Natural killer cell (primary cell): ENCODE results near the gene BTBD7. TPM values are rescaled to one million over a fixed set of nuclear protein-coding genes. Genes with fewer than 3 reads are reported as not detected.
A peak's percentile ranks its signal among the peaks of the same experiment; 100 is the strongest.

ENCODE experiments used
- ATAC-seq, 3 donors: fragments of 150-1000 bp in 2 of 3; fragments of 200-7000 bp in 1 of 3; cut with Tn5 transposase; 1 replicate in 1 of 3; 2 replicates in 2 of 3; pipeline ENCODE4 v1.10.0; 2021; ENCODE audit warnings: mild to moderate bottlenecking in 2 of 3, moderate library complexity in 2 of 3
- DNase-seq, 2 donors: peaks; one replicate each; pipeline versions ENCODE4 v3.0.0 to v3.0.0-alpha.2; 2013 to 2021; ENCODE audit warnings: mixed read lengths in 1 of 2
- H3K27ac ChIP-seq: one replicate; pipeline ENCODE4 v1.5.1; 2013; ENCODE audit warnings: mild to moderate bottlenecking, low read length
- H3K27me3 ChIP-seq: one replicate; pipeline ENCODE4 v1.6.1; 2013; ENCODE audit warnings: low read length; ENCODE audit not compliant: control insufficient read depth, insufficient read depth
- H3K36me3 ChIP-seq: one replicate; pipeline ENCODE4 v1.6.1; 2013; ENCODE audit warnings: low read length; ENCODE audit not compliant: control insufficient read depth, insufficient read depth
- H3K4me1 ChIP-seq: one replicate; pipeline ENCODE4 v1.6.1; 2013; ENCODE audit warnings: low read length; ENCODE audit not compliant: control insufficient read depth, insufficient read depth
- H3K4me3 ChIP-seq: one replicate; pipeline ENCODE4 v1.5.1; 2013; ENCODE audit warnings: low read length
- H3K9me3 ChIP-seq: one replicate; pipeline ENCODE4 v1.6.1; 2013; ENCODE audit warnings: low read length; ENCODE audit not compliant: control insufficient read depth, insufficient read depth
- H3K27ac Mint-ChIP-seq, 2 donors: one replicate each; pipeline ENCODE4 v1.8.0; 2022; ENCODE audit warnings: mild to moderate bottlenecking in 2 of 2, mixed read lengths in 2 of 2, moderate library complexity in 1 of 2
- H3K27me3 Mint-ChIP-seq, 2 donors: one replicate each; pipeline ENCODE4 v1.8.0; 2022; ENCODE audit warnings: low read depth in 2 of 2, mixed read lengths in 2 of 2
- H3K36me3 Mint-ChIP-seq: one replicate; pipeline ENCODE4 v1.8.0; 2022; ENCODE audit warnings: mixed read lengths
- H3K4me1 Mint-ChIP-seq, 2 donors: one replicate each; pipeline ENCODE4 v1.8.0; 2022; ENCODE audit warnings: mixed read lengths in 2 of 2
- H3K4me3 Mint-ChIP-seq: one replicate; pipeline ENCODE4 v1.8.0; 2022; ENCODE audit warnings: mild to moderate bottlenecking, moderate library complexity, mixed read lengths
- H3K9me3 Mint-ChIP-seq, 2 donors: one replicate each; pipeline ENCODE4 v1.8.0; 2022; ENCODE audit warnings: mixed read lengths in 2 of 2
- WGBS: methylation state at CpG from one replicate; pipeline ENCODE4 v1.1.7; 2013; ENCODE audit warnings: missing lambda C conversion rate; ENCODE audit not compliant: insufficient coverage; 5-methylcytosine and 5-hydroxymethylcytosine counted together
- intact Hi-C: fragments of 100-400 bp; cut with micrococcal nuclease; formaldehyde crosslinking; loops from one replicate; pipeline ENCODE4 v1.14.2; 2022
- total RNA-seq, 4 donors: library from RNA; stranded (reverse); fragments of 120-200 nt in 1 of 4; gene quantifications; one replicate each; pipeline versions ENCODE4 v1.2.3 to v1.2.4, GENCODE V29; 2013 to 2022
- TF ChIP-seq, protein P1 (sequence below): fragments of 200-600 bp; IDR thresholded peaks from one replicate; pipeline ENCODE4 v1.8.0; 2022; ENCODE audit warnings: antibody characterized with exemption

Gene BTBD7
- total RNA-seq, 3 donors from 2014 or later (not counting 1 experiment from before 2014, with no cell fraction given) = 32.6 to 41.4 (median 38.7) TPM

DNA sequence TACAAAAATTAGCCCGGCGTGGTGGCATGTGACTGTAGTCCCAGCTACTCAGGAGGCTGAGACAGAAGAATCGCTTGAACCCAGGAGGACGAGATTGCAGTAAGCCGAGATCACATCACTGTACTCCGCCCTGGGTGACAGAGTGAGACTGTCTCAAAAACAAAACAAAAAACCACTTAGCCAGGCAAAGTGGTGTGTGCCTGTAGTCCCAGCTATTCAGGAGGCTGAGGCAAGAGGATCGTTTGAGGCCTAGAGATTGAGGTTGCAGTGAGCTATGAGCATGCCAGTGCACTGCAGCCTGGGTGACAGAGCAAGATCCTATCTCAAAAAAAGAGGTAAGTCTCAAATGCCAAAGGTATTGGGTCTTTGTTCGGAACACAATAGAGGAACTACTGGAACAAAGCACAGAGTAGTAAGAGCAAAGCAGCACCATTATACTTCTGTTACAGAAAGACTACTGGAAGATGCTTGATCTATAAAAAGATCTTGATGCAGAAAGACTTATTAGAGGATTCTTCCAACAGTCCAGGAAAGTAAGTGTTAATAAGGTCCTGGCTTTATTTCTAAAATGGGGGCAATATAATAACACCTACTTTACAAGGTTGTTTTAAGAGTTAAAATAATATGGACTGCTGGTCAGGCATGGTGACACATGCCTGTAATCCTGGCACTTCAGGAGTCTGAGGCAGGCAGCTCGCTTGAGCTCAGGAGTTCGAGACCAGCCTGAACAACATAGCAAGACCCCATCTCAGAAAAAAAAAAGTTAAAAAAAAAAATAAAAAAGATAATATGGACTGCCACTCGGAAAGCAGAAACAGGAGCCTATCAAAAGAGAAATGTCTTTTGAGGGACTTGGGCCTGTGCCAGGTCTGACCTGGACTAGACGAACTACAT is 29.9 kb downstream of the BTBD7 start:
- 96% methylated on average over 10 of the region's 12 CpGs for WGBS
- no peaks in the 10 kb centered on the region for H3K36me3 Mint-ChIP-seq
- Histone ChIP-seq H3K4me1 (peaks cover 5% of the 10 kb centered on the region), H3K36me3 (no peaks in the 10 kb centered on the region), H3K27me3 (no peaks in the 10 kb centered on the region), H3K9me3 (no peaks in the 10 kb centered on the region), H3K27ac (no peak overlapping the region), H3K4me3 (no peak overlapping the region)
- H3K27ac Mint-ChIP-seq = peak overlapping the region in 1 of 2 donors; percentile 36
- intact Hi-C loops = no loop called here
- peaks cover 34 to 51% of the 10 kb centered on the region in 2 donors for H3K4me1 Mint-ChIP-seq
- no peak for ATAC-seq
- no peaks in the 10 kb centered on the region for H3K27me3 Mint-ChIP-seq
- TF ChIP-seq, protein P1, sequence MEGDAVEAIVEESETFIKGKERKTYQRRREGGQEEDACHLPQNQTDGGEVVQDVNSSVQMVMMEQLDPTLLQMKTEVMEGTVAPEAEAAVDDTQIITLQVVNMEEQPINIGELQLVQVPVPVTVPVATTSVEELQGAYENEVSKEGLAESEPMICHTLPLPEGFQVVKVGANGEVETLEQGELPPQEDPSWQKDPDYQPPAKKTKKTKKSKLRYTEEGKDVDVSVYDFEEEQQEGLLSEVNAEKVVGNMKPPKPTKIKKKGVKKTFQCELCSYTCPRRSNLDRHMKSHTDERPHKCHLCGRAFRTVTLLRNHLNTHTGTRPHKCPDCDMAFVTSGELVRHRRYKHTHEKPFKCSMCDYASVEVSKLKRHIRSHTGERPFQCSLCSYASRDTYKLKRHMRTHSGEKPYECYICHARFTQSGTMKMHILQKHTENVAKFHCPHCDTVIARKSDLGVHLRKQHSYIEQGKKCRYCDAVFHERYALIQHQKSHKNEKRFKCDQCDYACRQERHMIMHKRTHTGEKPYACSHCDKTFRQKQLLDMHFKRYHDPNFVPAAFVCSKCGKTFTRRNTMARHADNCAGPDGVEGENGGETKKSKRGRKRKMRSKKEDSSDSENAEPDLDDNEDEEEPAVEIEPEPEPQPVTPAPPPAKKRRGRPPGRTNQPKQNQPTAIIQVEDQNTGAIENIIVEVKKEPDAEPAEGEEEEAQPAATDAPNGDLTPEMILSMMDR = no peak
- no peak overlapping the region for H3K4me3 Mint-ChIP-seq
- no peak for DNase-seq
- H3K9me3 Mint-ChIP-seq = no peaks in the 10 kb centered on the region

DNA sequence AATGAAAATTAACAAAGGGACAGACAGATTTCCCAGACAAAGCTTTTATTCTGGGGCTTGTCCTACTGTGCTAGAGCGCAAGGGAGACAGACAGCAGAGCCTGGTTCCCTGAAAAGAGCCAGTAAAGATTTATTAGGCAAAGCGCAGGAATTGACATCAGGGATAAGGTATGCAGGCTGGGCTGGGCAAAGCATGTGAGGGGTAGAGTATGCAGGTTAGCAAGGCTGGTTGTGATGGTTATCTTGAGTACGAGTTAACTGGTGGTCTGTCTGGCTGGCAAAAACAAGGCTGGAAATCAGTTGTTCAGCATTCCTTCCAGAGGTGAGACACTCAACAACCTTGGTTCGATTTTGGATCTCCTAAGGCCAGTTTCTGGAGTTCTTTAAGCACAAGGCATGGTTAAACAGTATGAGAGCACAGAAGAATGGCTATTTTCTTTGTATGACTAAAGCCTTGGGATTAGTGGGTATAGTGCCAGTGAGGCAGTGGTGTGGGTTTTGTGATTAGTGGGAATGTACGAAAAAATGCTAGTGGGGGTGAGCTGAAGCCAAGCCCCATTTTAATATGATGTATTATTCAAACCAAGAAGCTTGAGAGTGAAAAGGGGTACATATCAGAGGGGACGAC is 30.9 kb downstream of the BTBD7 start:
- no peaks in the 10 kb centered on the region for H3K27me3 Mint-ChIP-seq
- intact Hi-C loops = no loop called here
- no peak overlapping the region for H3K4me3 ChIP-seq
- no peaks in the 10 kb centered on the region for H3K9me3 Mint-ChIP-seq
- TF ChIP-seq, protein P1 = no peak
- peaks cover 27 to 52% of the 10 kb centered on the region in 2 donors for H3K4me1 Mint-ChIP-seq
- no peaks in the 10 kb centered on the region for H3K9me3 ChIP-seq
- H3K27me3 ChIP-seq = no peaks in the 10 kb centered on the region
- no peaks in the 10 kb centered on the region for H3K36me3 Mint-ChIP-seq
- WGBS = 91% methylated on average over 6 of the region's 6 CpGs
- no peak overlapping the region for H3K4me3 Mint-ChIP-seq
- peaks cover 3% of the 10 kb centered on the region for H3K4me1 ChIP-seq
- no peaks in the 10 kb centered on the region for H3K36me3 ChIP-seq
- DNase-seq (no peak), ATAC-seq (no peak)
- H3K27ac ChIP-seq = no peak overlapping the region
- H3K27ac Mint-ChIP-seq = peak overlapping the region in 1 of 2 donors; percentile 57

DNA sequence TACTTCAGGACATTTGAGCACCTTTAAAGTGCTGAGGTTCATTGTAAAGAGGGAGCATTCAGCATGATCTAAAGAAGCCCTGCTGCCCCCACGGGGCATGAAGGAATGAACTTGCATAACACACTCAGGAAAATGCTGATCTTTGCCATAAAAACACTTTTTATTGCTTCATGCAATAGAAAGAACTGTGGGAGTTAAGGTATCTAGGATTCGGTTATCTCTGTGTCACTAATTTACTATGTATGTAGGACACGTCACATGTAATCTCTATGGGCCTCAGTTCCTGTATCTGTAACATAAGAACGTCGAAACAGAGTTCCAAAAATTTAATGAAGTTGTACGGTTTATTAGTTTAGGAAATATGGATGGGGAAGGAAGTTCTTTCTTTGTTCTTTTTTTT is 33.0 kb downstream of the BTBD7 start:
- Mint-ChIP-seq H3K4me1 (peaks cover 27 to 44% of the 10 kb centered on the region in 2 donors), H3K36me3 (no peaks in the 10 kb centered on the region), H3K4me3 (no peak overlapping the region), H3K27me3 (no peaks in the 10 kb centered on the region), H3K27ac (no peak overlapping the region), H3K9me3 (no peaks in the 10 kb centered on the region)
- H3K27me3 ChIP-seq = no peaks in the 10 kb centered on the region
- intact Hi-C loops = no loop called here
- H3K4me1 ChIP-seq = peaks cover 3% of the 10 kb centered on the region
- WGBS = 95% methylated on average over 6 of the region's 6 CpGs
- no peak overlapping the region for H3K4me3 ChIP-seq
- no peak for DNase-seq
- H3K36me3 ChIP-seq = no peaks in the 10 kb centered on the region
- no peak for ATAC-seq
- H3K9me3 ChIP-seq = no peaks in the 10 kb centered on the region
- no peak overlapping the region for H3K27ac ChIP-seq
- TF ChIP-seq, protein P1 = no peak
